NCI-H1930 (cell line): Measurements from ENCODE around the gene GFRA1.

Experiments
- DNase-seq, 2 experiments: peaks; one replicate each; lab custom pipeline; 2025; lab: John Stamatoyannopoulos, UW

The GFRA1 gene

GRCh38 chr10:116270771-116271592 lies 2.0 kb downstream of the GFRA1 start:
- no peak for DNase-seq

- no peak for DNase-seq
Observed at GRCh38 chr10:116270126-116270770, 2.8 kb downstream of the GFRA1 start.

GRCh38 chr10:116269619-116270018 lies 3.4 kb downstream of the GFRA1 start:
- no peak for DNase-seq

GRCh38 chr10:116268976-116269375 lies 4.0 kb downstream of the GFRA1 start:
- DNase-seq, result no peak

GRCh38 chr10:116265686-116266085 lies 7.3 kb downstream of the GFRA1 start:
- DNase-seq, result no peak

GRCh38 chr10:116263870-116264655 lies 8.9 kb downstream of the GFRA1 start:
- DNase-seq, result no peak

- DNase-seq, result no peak
Observed at GRCh38 chr10:116262678-116263077, 10.3 kb downstream of the GFRA1 start.

- no peak for DNase-seq
Observed at GRCh38 chr10:116260599-116260998, 12.4 kb downstream of the GFRA1 start.

GRCh38 chr10:116259638-116260037 lies 13.4 kb downstream of the GFRA1 start:
- DNase-seq, result no peak

GRCh38 chr10:116257785-116258184 lies 15.2 kb downstream of the GFRA1 start:
- no peak for DNase-seq

- DNase-seq, result no peak
Observed at GRCh38 chr10:116256752-116257259, 16.2 kb downstream of the GFRA1 start.

- no peak for DNase-seq
Observed at GRCh38 chr10:116255886-116256751, 16.9 kb downstream of the GFRA1 start.

GRCh38 chr10:116254422-116255155 lies 18.4 kb downstream of the GFRA1 start:
- no peak for DNase-seq

GRCh38 chr10:116253716-116254115 lies 19.3 kb downstream of the GFRA1 start:
- DNase-seq, result no peak

- no peak for DNase-seq
Observed at GRCh38 chr10:116251602-116252395, 21.2 kb downstream of the GFRA1 start.

- no peak for DNase-seq
Observed at GRCh38 chr10:116247691-116248090, 25.3 kb downstream of the GFRA1 start.

- DNase-seq, result no peak
Observed at GRCh38 chr10:116246263-116246662, 26.7 kb downstream of the GFRA1 start.

GRCh38 chr10:116245156-116245555 lies 27.9 kb downstream of the GFRA1 start:
- no peak for DNase-seq

- DNase-seq, result no peak
Observed at GRCh38 chr10:116241642-116242410, 31.2 kb downstream of the GFRA1 start.
